A673 (cell line): ENCODE results near the gene PCNT.

Experiments used
- CTCF ChIP-seq: fragments of 300-800, 200-600 bp; sonication (generic); conservative IDR thresholded peaks from 2 replicates; pipeline ENCODE4 v1.5.1; 2017; ENCODE audit warnings: low read depth, mild to moderate bottlenecking, antibody characterized with exemption, low read length, moderate library complexity, mixed read lengths
- EZH2 ChIP-seq: fragments of 200-600 bp; sonication (generic); IDR thresholded peaks from 2 replicates; pipeline ENCODE4 v1.6.1; 2017; ENCODE audit warnings: borderline replicate concordance, low read depth, mild to moderate bottlenecking, mixed read lengths, antibody characterized with exemption, low read length; ENCODE audit not compliant: poor library complexity, severe bottlenecking

- TF ChIP-seq CTCF: no peak
- no peak for TF ChIP-seq EZH2
Observed at GRCh38 chr21:46388206-46388880, 64.4 kb downstream of the PCNT start.
